Left renal pelvis (tissue), 4 donors: ENCODE results near the gene EGR2. TPM values are rescaled to one million over a fixed set of nuclear protein-coding genes. Genes with fewer than 3 reads are reported as not detected.

Experiments used
- DNase-seq, 4 donors: peaks; one replicate each; pipeline ENCODE4 v3.0.0-alpha.2; 2013; ENCODE audit warnings: low read depth in 4 of 4, low spot score in 3 of 4
- polyA plus RNA-seq, 4 donors: library from polyadenylated mRNA; unstranded; fragments of 120-200 nt; gene quantifications; one replicate each; pipeline ENCODE4 v1.2.1, GENCODE V29; 2013; ENCODE audit not compliant: insufficient read length in 4 of 4

The EGR2 gene
- 10 to 100 TPM in 1 of 4 donors, 1 to 10 TPM in 2, under 1 TPM in 1; 0.93 to 54.8 (median 1.7) TPM for polyA plus RNA-seq

GRCh38 chr10:62816331-62817120 lies at the start of gene EGR2:
Gene EGR2, minus strand, starts transcription at chr10:62816366. Its CDS starts 337 bp downstream, at chr10:62816029.
- DNase-seq: peak; percentile 83 to 92 (median 88)

DNA sequence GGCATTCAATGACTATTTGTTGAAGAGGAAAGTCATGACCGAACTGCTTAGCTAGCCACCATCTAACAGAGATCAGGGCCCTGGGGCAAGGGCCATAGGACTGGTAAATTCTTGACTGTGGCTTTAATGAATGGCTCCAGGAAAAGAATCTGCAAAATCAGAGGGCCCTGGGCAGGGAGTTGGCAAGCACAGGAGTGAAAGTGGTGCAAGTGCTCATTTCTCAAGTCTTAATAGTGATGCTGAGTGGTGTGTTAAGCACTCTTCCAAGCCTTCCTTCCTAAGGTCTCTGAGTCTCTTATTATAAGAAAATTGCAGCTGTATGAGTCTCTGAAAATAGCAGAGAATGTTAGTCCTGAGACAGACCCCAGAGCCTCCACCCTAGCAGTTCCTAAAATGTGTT lies 46.3 kb upstream of the EGR2 start:
- DNase-seq: no peak

GRCh38 chr10:62861507-62861906 lies 45.3 kb upstream of the EGR2 start:
- DNase-seq: no peak

DNA sequence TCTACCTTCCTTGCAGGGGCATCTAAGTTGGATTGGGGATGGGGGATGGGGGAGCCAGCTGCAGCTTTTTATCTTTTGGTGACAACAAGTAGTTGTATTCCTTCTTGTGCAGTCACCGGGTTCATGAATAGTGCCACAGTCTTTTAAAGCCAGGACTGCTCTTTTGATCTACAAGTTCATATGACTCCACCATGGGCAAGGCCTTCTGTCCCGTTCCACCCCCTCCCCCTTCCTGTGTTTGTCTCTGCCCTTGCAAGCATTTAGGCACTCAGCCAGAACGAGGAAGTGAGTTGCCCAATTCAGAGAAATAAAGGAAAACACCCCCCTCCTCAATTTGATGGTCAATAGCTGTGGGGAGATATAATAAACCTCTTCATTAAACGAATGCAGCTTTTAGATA lies 44.8 kb upstream of the EGR2 start:
- DNase-seq: peak in 1 of 4 donors; percentile 8

- DNase-seq: no peak
Observed at GRCh38 chr10:62858364-62858763, 42.2 kb upstream of the EGR2 start.

GRCh38 chr10:62856021-62856420 lies 39.9 kb upstream of the EGR2 start:
- DNase-seq: no peak

DNA sequence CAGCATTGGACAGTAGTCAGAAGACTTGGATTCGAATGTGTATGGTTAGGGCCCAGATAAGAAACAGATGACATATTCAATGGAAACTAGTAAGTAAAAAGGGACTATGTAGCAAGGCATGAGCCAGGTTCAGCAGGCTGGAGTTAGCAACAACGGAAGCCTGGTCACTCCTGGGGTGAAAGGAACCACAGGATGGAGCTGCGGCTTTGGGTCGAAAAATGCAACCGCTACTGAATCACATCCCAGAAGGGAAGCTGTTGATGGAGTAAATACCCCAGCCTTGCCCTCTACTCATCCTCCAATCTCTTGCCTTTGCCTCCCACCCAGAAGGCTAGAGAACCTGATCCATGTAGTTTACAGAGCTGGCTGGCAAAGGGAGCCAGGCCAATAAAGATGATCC lies 37.5 kb upstream of the EGR2 start:
- DNase-seq: no peak

DNA sequence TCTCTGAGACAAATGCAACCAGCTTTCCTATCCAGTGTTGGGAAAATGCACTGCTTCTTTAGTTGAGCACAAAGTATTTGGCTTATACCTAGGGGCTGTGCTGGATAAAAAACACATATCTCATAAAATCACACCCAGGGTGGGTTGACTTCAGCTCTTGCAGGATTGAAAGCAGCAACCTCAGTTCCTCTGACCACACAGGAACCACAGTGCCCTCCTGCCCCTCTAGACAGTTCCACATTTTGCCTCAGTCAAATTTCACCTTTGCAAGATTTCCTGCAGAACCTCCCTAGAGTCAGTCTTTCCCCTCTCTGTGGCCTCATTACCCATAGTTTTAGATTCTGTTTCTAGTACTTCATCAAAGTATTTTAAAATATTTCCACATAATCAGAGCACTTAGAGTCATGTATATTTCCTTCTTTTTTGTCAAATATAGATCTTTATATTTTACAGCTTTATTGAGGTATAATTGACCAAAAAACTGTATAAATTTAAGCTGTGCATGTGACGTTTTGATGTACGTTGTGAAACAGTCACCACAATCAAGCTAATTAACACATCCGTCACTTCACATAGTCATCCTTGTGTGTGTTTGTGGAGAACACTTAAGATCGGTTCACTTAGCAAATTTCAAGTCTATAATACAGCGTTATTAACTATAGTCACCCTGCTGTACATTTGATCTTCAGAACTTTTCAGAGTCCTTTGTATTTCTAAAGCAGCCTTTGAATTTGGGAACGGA lies 37.0 kb upstream of the EGR2 start:
- no peak for DNase-seq

DNA sequence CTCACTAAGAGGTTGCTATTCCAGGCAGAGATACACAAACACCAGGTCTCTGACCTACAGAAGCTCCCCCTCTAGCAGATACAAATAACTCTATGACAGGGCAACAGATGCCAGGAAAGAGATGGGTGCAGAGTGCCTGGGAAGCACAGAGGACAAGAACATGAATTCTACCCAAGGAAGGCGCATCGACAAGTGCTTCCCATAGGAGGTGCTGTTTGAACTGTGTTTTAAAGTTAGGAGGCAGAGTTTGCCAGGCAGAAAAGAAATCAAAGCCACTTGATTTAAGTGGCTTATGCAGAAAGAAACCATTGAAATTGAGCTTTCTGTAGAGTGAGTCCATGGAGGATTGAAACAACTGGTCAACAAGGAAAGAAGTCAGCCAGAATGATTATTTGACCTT lies 35.3 kb upstream of the EGR2 start:
- DNase-seq: no peak

- DNase-seq: no peak
Observed at GRCh38 chr10:62850646-62851045, 34.5 kb upstream of the EGR2 start.

DNA sequence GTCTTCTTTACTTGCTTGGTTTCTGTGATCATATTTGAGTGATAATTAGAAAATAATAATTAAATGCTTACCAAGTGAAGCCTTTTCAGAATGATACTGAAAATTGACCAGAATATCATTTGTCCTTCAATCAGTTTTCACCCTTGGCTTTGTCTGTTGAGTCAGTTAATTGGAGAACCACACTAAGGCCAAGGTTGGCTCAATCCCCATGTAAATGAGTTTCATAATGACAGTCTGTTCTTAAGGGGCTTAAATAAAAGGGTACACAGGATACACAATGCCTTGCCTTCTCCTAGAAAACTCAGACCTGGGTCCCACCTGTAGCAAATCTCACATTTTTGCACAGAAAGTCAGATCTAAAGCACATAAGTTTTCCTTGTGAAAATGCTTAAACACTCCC lies 31.3 kb upstream of the EGR2 start:
- DNase-seq: no peak

- no peak for DNase-seq
Observed at GRCh38 chr10:62844280-62845011, 28.3 kb upstream of the EGR2 start.

DNA sequence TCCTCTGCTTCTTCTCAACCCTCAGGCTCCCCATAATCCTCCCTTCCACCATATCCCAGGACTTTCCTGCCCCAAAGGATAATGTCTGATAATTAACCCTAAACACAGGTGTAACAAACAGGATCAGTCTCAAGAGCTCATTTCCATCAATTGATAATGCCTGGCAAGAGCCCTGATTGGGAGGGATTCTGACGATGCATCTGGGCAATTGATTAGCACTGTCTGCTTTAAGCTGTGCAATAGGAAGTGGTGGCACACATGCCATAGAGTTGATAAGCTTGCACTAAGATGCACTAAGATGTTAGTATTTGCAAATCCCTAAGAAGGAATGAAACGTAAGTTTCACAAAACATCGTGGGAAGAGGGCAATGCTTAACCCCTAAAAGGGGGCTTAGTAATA lies 27.4 kb upstream of the EGR2 start:
- no peak for DNase-seq

GRCh38 chr10:62842983-62843382 lies 26.8 kb upstream of the EGR2 start:
- DNase-seq: no peak

DNA sequence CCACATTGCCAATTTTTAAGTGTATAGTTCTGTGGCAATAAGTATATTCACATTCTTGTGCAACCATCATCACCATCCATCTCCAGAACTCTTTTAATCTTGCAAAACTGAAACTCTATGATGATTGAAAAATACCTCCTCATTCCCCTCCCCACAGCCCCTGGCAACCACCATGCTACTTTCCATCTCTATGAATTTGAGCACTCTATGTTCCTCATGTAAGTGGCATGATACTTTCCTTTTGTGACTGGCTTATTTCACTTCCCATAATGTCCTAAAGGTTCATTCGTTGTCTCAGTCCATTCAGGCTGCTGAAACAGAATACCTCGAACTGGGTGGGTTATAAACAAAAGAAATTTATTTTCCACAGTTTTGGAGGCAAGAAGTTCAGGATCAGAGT lies 23.4 kb upstream of the EGR2 start:
- DNase-seq: no peak

- DNase-seq: no peak
Observed at GRCh38 chr10:62831346-62831745, 15.2 kb upstream of the EGR2 start.

DNA sequence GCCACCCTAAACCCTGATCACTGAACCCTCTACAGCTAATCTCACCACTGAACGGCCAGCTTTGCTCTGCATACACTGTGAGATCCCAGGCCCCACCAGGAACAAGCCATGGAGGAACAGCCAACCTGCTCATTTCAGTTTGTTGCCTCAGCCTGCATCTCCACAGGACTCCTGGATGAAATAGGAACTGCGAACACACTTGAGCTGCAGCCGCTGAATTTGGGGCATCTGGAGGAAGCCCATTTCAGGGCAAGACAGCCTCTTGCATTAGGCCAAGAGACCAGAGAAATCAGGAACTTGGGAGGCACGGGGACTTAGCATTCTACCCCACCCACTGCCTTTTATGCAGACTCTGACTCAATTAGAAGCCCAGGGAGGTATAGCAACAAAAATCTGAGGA lies 14.5 kb upstream of the EGR2 start:
- no peak for DNase-seq

GRCh38 chr10:62829622-62830021 lies 13.5 kb upstream of the EGR2 start:
- no peak for DNase-seq

GRCh38 chr10:62826273-62826672 lies 10.1 kb upstream of the EGR2 start:
- DNase-seq: no peak

GRCh38 chr10:62820586-62820985 lies 4.4 kb upstream of the EGR2 start:
- DNase-seq: no peak

- DNase-seq: no peak
Observed at GRCh38 chr10:62819141-62819920, 3.2 kb upstream of the EGR2 start.
